ENCODE measurements around the gene SASH1. TPM values are rescaled to one million over a fixed set of nuclear protein-coding genes. Genes with fewer than 3 reads are reported as not detected.
"Not testable (repeated sequence)": the region's sequence is repeated elsewhere in the genome, so short reads cannot be mapped to it uniquely, and the experiment has no call there.

SASH1 gene
- total RNA-seq, 2 donors from 2014 or later, result 0.49 to 0.52 TPM

DNA sequence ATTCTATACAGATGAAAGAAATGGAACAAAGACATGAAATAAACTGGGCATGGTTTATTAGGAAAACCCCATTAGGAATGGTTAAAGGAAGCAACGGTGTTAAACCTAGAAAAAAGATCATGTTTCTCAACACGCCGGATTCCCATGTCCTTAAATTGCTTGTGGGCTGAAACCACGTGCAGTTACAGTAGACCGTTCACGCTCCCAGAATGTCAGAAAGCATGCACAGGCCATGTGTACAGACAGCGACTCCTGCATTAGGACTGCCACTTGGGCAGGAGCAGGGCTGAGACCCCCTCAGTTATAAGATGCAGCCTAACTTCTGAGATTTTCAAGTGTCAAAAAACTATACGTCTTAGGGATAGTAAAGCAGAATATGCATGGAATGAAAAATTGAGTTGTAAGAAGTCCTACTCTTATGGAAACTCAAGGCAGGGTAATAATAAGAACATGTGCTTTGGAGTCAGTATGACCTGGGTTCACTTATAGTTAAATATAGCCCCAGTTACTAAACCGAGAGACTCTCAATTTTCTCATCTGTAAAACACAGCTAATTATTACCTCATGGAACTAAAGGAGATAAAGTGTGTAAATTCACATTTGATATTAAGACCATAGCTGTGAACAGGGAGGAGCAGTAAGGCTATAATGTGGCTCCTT lies 230.2 kb downstream of the SASH1 start:
- H3K27ac Mint-ChIP-seq, result no peak overlapping the region
- DNase-seq (ENCODE audit: low spot score in 2 of 2), result no peak
- H3K36me3 Mint-ChIP-seq, result no peaks in the 10 kb centered on the region
- no peaks in the 10 kb centered on the region for H3K9me3 Mint-ChIP-seq
- ATAC-seq, result no peak

DNA sequence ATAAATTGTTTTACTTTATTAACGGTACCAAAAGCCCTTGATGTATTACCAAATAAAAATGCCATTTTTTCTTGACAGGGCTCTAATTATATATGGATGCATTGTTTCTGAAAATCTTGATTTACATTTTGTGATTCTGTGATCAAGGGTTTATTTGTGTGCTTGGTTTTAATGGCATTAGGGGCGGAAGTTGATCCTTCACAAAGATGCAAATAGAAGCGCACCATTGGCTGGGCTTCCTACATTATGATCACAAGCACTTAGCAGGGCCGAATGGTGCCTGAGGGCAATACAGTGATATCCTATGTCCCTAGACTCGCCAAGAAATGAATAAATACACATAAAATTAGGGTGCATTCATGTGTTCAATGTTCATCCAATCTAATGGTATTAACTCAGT lies 231.3 kb downstream of the SASH1 start:
- no peaks in the 10 kb centered on the region for H3K9me3 Mint-ChIP-seq
- no peak overlapping the region for H3K27ac Mint-ChIP-seq
- no peak for DNase-seq (ENCODE audit: low spot score in 2 of 2)
- ATAC-seq, result no peak
- no peaks in the 10 kb centered on the region for H3K36me3 Mint-ChIP-seq

DNA sequence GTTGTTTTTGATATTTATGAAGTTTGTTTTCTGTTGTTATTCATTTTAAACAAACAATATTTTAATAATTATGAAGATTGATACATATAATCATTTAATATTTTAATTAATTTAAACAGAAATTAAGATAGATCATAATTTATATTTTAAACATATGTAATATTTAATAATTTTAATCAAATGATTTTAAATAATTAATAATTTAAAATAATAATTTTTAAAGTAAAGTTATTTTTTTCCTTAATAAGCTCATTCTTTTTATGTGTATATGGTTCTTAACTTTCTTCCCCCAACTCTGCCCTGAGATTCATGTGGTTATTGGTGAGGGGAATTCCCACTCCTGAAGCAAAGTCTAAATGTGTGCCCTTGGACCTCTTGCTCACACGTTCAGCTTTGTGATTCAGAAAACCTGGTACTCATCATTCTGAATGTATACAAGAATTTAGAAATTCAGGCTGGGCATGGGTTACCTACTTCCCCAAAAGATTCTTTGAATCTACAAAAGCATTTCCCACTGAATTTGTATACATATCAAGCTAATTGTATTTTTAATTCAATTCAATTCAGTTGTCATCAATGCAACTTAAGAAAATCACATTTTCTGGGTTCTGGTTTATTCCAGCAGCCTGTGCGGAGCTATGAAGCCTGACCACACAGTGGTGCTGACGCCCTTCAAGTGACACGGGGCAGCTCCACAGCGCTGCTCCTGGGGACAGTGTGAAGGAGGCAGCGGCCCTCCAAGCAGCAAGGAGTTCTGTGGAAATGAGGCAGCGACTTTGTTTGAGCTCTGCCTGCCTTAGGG lies 235.2 kb downstream of the SASH1 start:
- Mint-ChIP-seq H3K27ac (no peak overlapping the region), H3K9me3 (no peaks in the 10 kb centered on the region), H3K36me3 (no peaks in the 10 kb centered on the region)
- ATAC-seq, result peak; percentile 72 to 92
- peak in 1 of 2 donors; percentile 23 for DNase-seq (ENCODE audit: low spot score in 2 of 2)

DNA sequence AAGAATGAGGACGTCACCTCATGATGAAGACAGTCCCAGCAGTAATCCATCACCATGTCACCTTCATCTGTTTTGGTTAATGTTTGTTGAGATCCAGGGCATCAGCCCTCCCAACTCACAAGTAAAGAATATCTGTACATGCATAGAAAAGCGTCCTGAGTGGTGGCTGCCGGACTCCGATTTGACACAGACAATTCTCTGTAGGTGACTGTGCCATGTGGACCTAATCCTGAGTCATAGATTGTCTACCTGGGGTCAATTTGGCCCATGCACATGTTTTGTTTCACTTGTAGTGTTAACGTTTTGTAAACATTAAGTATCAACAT lies 235.8 kb downstream of the SASH1 start:
- DNase-seq (ENCODE audit: low spot score in 2 of 2) (no peak), ATAC-seq (peak in 1 of 2 donors; percentile 26)
- H3K27ac Mint-ChIP-seq, result no peak overlapping the region
- no peaks in the 10 kb centered on the region for H3K9me3 Mint-ChIP-seq
- H3K36me3 Mint-ChIP-seq, result no peaks in the 10 kb centered on the region

DNA sequence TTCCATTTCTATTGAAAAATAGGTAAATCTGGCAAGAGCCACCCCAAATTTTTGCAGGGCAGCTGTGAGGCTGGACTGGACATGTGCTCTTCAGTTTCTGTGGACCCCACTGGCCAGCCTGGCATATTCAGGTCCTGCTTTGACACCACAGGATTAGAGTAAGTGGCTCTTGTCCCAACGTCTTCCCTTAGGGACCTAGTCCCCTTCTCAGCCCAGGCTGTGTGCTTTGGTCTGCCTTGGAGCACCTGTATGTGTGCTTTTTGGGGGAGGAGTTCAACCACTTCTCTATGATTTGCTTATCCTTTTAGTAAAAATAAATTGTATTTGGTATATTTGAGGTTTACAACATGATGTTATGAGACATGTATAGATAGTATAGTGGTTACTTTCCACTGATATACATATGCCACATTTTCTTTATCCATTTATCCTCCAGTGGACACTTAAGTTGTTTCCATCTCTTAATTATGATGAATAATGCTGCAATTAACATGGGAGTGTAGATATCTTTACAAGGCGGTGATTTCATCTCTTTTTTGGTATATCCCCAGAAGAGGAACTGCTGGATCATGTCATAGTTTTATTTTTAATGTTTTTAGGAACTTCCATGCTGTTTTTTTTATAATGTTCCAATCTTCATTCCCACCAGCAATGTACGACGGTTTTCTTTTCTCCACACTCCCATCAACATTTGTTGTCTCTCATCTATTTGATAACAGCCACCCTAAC lies 236.4 kb downstream of the SASH1 start:
- H3K27ac Mint-ChIP-seq, result no peak overlapping the region
- H3K9me3 Mint-ChIP-seq, result peaks cover 0 to 4% of the 10 kb centered on the region in 2 donors
- no peak for ATAC-seq
- peaks cover 0 to 5% of the 10 kb centered on the region in 2 donors for H3K36me3 Mint-ChIP-seq
- DNase-seq (ENCODE audit: low spot score in 2 of 2), result no peak

DNA sequence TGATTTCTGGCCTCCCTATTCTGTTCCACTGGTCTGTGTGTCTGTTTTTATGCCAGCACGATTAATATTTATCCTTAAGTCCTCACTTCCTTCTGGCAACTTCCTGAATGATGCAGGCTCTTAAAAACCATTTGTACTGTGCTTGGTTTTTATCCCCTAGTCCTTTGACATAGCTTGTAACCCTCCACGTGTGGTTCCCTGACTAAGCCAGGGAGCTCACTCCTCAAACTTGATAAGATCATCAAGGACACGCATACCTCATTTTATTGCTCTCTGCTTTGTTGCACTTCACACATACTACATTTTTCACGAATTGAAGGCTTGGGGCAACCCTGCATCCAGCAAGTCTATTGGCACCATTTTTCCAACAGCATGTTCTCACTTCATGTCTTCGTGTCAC lies 237.8 kb downstream of the SASH1 start:
- H3K36me3 Mint-ChIP-seq, result peaks cover 10 to 11% of the 10 kb centered on the region in 2 donors
- no peak for ATAC-seq
- no peak for DNase-seq (ENCODE audit: low spot score in 2 of 2)
- peaks cover 10 to 13% of the 10 kb centered on the region in 2 donors for H3K9me3 Mint-ChIP-seq
- H3K27ac Mint-ChIP-seq, result no peak overlapping the region

DNA sequence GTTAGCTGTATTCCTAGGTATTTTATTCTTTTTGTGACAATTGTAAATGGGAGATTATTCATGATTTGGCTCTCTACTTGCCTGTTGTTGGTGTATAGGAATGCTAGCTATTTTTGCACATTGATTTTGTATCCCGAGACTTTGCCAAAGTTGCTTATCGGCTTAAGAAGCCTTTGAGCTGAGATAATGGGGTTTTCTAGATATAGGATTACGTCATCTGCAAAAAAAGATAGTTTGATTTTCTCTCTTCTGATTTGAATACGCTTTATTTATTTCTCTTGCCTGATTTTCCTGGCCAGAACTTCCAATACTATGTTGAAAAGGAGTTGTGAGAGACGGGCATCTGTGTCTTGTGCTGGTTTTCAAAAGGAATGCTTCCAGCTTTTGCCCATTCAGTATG lies 241.0 kb downstream of the SASH1 start:
- no peak overlapping the region for H3K27ac Mint-ChIP-seq
- no peak for ATAC-seq
- peaks cover 16 to 19% of the 10 kb centered on the region in 2 donors for H3K36me3 Mint-ChIP-seq
- no peak for DNase-seq (ENCODE audit: low spot score in 2 of 2)
- H3K9me3 Mint-ChIP-seq, result peaks cover 30 to 31% of the 10 kb centered on the region in 2 donors

DNA sequence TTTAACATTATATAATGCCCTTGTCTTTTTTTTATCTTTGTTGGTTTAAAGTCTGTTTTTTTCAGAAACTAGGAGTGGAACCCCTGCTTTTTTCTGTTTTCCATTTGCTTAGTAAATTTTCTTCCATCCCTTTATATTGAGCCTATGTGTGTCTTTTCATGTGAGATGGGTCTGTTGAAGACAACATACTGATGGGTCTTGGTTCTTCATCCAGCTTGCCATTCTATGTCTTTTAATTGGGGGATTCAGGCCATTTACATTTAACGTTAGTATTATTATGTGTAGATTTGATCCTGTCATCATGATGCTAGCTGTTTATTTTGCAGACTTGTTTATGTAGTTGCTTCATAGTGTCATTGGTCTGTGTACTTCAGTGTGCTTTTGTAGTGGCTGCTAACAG lies 243.0 kb downstream of the SASH1 start:
- H3K27ac Mint-ChIP-seq; DNase-seq (ENCODE audit: low spot score in 2 of 2); ATAC-seq: not testable (repeated sequence)
- peaks cover 30 to 31% of the 10 kb centered on the region in 2 donors for H3K9me3 Mint-ChIP-seq
- H3K36me3 Mint-ChIP-seq, result peaks cover 16 to 19% of the 10 kb centered on the region in 2 donors

DNA sequence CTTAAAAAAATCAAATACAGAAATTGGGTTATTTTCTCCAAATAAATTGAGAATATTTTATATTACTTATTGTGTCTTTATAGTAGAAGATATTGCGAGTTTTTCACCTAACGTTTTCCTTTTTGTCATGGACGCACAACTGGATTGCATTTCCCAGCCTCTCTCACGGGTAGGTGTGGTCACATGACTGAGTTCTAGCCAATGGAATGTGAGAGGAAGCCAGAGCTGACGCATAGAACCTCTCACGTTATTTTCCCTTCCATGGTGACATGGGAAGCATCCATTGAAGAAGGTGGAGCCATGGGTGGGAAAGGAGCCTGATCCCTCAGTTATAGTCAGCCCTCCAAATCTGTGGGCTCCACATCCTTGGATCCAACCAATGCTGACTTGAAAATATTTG lies 248.2 kb downstream of the SASH1 start:
- Mint-ChIP-seq H3K36me3 (peaks cover 5 to 8% of the 10 kb centered on the region in 2 donors), H3K9me3 (peaks cover 14 to 16% of the 10 kb centered on the region in 2 donors), H3K27ac (no peak overlapping the region)
- no peak for DNase-seq (ENCODE audit: low spot score in 2 of 2)
- no peak for ATAC-seq

DNA sequence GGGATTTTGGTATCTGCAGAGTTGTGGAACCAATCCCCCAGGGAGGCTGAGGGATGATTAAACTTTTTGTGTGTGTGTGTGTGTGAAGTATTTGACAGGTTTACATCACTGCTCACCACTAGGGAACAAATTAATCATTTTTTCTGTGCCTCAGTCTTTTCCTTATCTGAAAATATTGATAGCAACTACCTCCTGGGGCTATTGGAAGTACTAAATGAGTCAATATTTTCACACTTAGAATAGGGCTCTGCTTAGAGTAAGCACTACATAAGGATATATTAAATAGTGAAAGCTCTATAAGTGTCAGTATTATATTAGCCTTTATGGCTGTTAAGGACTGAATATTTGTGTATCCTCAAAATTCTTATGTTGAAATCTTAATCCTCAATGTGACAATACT lies 249.0 kb downstream of the SASH1 start:
- no peak overlapping the region for H3K27ac Mint-ChIP-seq
- DNase-seq (ENCODE audit: low spot score in 2 of 2) (no peak), ATAC-seq (peak in 1 of 2 donors; percentile 48)
- peaks cover 8 to 11% of the 10 kb centered on the region in 2 donors for H3K9me3 Mint-ChIP-seq
- peaks cover 5% of the 10 kb centered on the region in 2 donors for H3K36me3 Mint-ChIP-seq

DNA sequence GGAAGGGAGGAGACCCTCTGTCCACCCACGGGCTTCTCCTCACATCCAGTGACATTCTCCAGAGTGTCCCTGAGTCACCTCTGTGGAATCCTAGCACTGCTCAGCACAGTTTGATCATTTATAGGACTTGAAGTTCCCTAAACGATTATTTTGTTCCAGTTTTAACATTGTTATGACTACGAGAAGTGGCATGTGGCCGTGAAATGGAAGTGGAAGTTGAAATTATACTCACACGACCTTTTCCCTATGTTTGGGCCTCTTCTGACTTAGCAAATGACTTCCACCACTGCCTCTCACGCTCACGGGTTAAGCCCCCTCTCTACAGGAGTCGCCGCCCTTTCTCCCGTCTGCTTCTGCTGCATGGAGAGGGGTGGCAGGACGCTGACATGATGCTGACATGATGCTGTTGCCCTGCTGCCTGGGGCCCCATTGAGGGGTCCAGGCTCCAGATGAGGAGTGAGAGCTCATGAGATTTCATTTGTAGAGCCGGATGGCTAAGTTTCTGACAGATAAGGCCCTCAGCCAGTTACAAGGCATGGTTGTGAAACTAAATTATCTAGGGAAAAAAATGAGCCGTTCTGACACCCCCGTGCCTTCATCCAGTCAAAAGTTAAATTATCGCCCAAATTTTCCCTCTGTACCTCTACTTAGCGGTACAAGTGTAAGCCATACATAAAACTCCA lies 250.6 kb downstream of the SASH1 start:
- Mint-ChIP-seq H3K27ac (no peak overlapping the region), H3K36me3 (peaks cover 0 to under 1% of the 10 kb centered on the region in 2 donors)

DNA sequence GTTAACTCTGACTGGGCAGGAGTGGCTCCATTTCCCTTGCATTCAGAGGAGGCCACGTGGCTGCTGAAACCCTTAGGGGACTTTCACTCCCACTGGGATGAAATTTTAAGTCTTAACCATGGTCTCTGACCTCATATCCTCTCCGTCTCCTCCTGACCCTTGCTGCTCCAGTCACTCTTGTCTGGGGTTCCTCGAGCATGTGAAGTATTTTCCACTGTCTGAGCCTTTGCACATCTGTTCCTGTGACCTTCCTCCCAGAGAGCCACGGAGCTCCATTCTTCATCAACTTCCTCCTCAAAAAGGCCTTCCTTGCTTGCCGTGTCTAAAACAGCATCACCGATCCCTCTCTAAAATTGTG lies 251.2 kb downstream of the SASH1 start:
- H3K9me3 Mint-ChIP-seq, result no peaks in the 10 kb centered on the region
- DNase-seq (ENCODE audit: low spot score in 2 of 2), result no peak
- H3K27ac Mint-ChIP-seq, result no peak overlapping the region
- no peaks in the 10 kb centered on the region for H3K36me3 Mint-ChIP-seq
- no peak for ATAC-seq

More for the DNA sequence above, 250.6 kb downstream of the SASH1 start:
- H3K9me3 Mint-ChIP-seq, result peaks cover 2% of the 10 kb centered on the region in 2 donors
- ATAC-seq (no peak), DNase-seq (ENCODE audit: low spot score in 2 of 2) (no peak)

DNA sequence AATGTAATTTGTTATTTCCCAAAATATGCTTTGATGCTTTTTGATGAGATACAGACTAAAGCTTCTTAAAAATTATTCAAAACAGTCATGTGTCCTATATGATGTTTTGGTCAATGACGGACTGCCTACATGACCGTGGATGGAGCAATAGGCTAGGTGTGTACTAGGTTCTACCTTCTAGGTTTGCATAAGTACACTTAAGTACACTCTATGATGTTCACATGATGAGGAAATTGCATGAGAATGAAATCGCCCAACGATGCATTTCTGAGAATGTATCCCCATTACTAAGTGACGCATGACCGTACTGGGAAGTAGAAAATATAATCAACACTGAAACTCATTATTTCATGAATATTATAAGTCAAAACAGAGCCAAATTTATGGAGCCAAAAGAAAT lies 252.9 kb downstream of the SASH1 start:
- no peak for DNase-seq (ENCODE audit: low spot score in 2 of 2)
- no peaks in the 10 kb centered on the region for H3K9me3 Mint-ChIP-seq
- ATAC-seq, result no peak

DNA sequence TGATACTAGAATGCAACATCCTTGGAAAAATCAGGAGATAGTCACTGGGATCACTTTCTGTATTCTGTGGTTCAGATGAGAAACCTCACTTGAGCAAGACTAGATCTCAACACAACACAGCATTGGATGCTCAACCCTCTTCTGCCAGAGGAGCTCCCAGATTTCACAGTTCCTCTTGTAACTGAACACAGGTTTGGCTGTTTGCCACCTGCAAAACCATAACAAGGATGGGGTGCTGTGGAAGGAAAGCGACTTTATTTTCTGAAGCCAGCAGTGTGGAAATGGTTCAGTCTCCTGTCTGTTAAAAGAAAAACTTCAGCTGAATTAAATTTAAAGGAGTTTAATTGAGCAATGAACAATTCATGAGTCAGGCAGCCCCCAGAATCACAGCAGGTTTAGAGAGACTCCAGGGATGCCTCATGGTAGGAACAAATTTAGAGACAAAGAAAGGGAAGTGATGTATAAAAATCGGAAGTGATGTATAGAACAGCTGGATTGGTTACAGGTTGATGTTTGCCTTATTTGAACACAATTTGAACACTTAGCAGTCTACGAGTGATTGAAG lies 254.3 kb downstream of the SASH1 start:
- H3K36me3 Mint-ChIP-seq, result no peaks in the 10 kb centered on the region
- H3K27ac Mint-ChIP-seq, result no peak overlapping the region
- peaks cover under 1 to 8% of the 10 kb centered on the region in 2 donors for H3K9me3 Mint-ChIP-seq
- ATAC-seq (no peak), DNase-seq (ENCODE audit: low spot score in 2 of 2) (no peak)

More for the DNA sequence above, 252.9 kb downstream of the SASH1 start:
- H3K36me3 Mint-ChIP-seq, result no peaks in the 10 kb centered on the region
- H3K27ac Mint-ChIP-seq, result no peak overlapping the region

DNA sequence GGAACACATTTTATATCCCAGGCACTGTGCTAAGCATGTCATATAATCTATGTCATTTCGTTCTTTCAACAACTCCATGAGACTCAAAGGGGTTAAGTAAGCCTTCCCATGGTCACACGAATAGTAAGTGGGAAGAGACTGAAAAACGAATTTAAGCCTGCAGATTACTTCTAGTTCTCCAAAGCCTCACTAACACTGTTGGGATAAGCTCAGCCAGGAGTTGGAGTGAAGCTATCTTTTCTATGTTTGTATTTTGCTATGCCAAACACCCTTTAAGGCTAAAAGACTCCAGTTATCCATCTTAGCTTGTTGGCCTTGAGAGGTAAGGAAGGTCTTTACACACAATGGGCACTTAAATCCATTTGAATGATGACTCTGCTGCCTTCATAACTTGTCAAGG lies 256.1 kb downstream of the SASH1 start:
- Mint-ChIP-seq H3K27ac (no peak overlapping the region), H3K9me3 (peaks cover 5 to 12% of the 10 kb centered on the region in 2 donors), H3K36me3 (no peaks in the 10 kb centered on the region)
- DNase-seq (ENCODE audit: low spot score in 2 of 2) (no peak), ATAC-seq (no peak)

DNA sequence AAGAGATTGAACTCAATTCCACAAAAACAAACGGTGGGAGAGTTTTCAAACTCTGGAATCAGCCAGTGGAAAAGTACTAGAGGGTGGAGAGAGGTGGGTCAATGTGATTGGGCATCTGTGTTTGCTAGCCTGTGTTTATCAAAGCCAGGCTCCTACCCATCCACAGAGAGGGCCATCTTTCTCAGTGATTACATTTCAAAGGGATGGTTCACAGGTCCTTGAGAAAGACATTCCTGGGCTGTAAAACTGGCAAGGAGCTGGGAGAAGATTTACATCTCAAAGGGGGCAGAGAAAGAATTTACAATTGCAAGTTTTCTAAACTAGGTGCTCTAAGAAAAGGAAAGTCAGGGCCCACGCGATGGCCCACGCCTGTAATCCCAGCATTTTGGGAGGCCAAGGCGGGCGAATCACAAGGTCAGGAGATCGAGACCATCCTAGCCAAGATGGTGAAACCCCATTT lies 257.4 kb downstream of the SASH1 start:
- ATAC-seq, result no peak
- Mint-ChIP-seq H3K36me3 (no peaks in the 10 kb centered on the region), H3K27ac (no peak overlapping the region), H3K9me3 (peaks cover 5 to 12% of the 10 kb centered on the region in 2 donors)
- DNase-seq (ENCODE audit: low spot score in 2 of 2), result no peak
